NCI-H1694 treated with DMSO at 0.1 percent for 48 hours (cell line): ENCODE results near the gene FBN1.

Source experiments
- DNase-seq: peaks from one replicate; lab custom pipeline; 2025; lab: John Stamatoyannopoulos, UW

FBN1 gene

GRCh38 chr15:48366584-48367312 is 278.8 kb downstream of the FBN1 start:
- DNase-seq, result no peak

GRCh38 chr15:48365575-48365974 is 279.9 kb downstream of the FBN1 start:
- no peak for DNase-seq

GRCh38 chr15:48363474-48363873 is 282.0 kb downstream of the FBN1 start:
- no peak for DNase-seq

- DNase-seq, result no peak
Observed at GRCh38 chr15:48361685-48362084, 283.8 kb downstream of the FBN1 start.

GRCh38 chr15:48360841-48361240 is 284.7 kb downstream of the FBN1 start:
- DNase-seq, result no peak
